Tibial nerve (tissue), 3 donors: Measurements from ENCODE around the gene DNAJB6.

Experiments
- POLR2A ChIP-seq, 2 donors: fragments of 450-650 bp; IDR thresholded peaks; one replicate each; pipeline ENCODE4 v1.6.1; 2017; ENCODE audit warnings: antibody characterized with exemption in 2 of 2, mild to moderate bottlenecking in 2 of 2, moderate library complexity in 2 of 2
- TF ChIP-seq, protein P1 (sequence below), 5 experiments: fragments of 200-600 bp in 3 of 5; fragments of 450-650 bp in 2 of 5; sonication (generic) in 3 of 5; IDR thresholded peaks; one replicate each; pipeline ENCODE4 v1.5.1; 2016 to 2019; ENCODE audit warnings: antibody characterized with exemption in 5 of 5, mild to moderate bottlenecking in 3 of 5, moderate library complexity in 2 of 5

- TF ChIP-seq, protein P1, sequence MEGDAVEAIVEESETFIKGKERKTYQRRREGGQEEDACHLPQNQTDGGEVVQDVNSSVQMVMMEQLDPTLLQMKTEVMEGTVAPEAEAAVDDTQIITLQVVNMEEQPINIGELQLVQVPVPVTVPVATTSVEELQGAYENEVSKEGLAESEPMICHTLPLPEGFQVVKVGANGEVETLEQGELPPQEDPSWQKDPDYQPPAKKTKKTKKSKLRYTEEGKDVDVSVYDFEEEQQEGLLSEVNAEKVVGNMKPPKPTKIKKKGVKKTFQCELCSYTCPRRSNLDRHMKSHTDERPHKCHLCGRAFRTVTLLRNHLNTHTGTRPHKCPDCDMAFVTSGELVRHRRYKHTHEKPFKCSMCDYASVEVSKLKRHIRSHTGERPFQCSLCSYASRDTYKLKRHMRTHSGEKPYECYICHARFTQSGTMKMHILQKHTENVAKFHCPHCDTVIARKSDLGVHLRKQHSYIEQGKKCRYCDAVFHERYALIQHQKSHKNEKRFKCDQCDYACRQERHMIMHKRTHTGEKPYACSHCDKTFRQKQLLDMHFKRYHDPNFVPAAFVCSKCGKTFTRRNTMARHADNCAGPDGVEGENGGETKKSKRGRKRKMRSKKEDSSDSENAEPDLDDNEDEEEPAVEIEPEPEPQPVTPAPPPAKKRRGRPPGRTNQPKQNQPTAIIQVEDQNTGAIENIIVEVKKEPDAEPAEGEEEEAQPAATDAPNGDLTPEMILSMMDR (IDR thresholded peaks at IDR 0.05) = no peak
- no peak for TF ChIP-seq POLR2A (IDR thresholded peaks at IDR 0.05)
These were observed 74.8 kb downstream of the DNAJB6 start for GRCh38 chr7:157411580-157411979.
